Astrocyte (in vitro differentiated cells and primary cell): ENCODE data around the gene C1orf198.

Experiments used
- CTCF ChIP-seq: IDR thresholded peaks from 2 replicates; pipeline ENCODE4 v1.5.1; 2011; ENCODE audit warnings: low read depth, mild to moderate bottlenecking, inconsistent platforms, low read length, moderate library complexity; ENCODE audit not compliant: insufficient read depth
- EZH2 ChIP-seq: IDR thresholded peaks from 2 replicates; pipeline ENCODE4 v1.6.1; 2012; ENCODE audit warnings: mild to moderate bottlenecking, low read length, inconsistent platforms; ENCODE audit not compliant: insufficient read depth

DNA sequence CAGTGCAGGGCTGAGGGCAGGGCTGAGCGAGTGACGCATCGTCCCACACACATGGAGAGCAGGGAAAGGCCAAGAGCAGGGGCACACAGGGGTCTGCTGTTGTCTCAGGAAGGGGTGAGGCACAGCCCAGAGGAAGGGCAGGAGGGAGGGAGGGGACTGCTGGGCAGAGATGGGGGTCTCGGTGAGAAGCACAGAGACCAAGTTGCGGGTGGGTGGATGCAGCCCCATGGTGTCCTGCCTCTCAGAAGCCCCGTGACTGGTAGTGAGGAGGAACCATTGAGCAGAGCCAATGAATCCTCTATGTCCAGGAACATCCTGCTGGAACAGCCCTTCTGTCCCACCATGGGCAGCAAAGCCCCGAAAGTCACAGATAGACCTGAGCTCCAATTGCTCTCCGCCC, 17.8 kb downstream of the C1orf198 start:
- no peak for TF ChIP-seq EZH2
- TF ChIP-seq CTCF = no peak
